NOMO-1 treated with DMSO at 0.1 percent for 48 hours (cell line): ENCODE data around the gene OR10G7.
"Not testable (repeated sequence)": the region's sequence is repeated elsewhere in the genome, so short reads cannot be mapped to it uniquely, and the experiment has no call there.

Source experiments
- DNase-seq: peaks from one replicate; lab custom pipeline; 2025; ENCODE audit not compliant: unreplicated experiment; lab: John Stamatoyannopoulos, UW

OR10G7 gene

DNA sequence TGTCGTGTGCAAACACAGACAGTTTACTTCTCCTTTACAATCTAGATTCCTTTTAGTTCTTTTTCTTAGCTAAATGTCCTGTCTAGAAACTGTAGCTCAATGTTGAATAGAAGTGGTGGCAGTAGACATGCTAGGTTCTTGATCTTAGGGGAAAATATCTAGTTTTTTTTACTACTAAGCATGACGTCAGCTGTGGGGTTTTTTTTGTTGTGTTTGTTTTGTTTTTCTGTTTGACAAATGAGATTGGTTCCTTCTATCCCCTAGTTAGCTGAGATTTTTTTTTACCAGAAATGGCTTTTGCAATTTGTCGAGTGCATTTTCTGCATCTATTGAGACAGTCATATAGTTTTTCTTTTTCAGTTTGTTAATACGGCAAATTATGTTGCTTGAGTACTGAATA, 2.3 kb upstream of the OR10G7 start:
- DNase-seq: no peak

DNA sequence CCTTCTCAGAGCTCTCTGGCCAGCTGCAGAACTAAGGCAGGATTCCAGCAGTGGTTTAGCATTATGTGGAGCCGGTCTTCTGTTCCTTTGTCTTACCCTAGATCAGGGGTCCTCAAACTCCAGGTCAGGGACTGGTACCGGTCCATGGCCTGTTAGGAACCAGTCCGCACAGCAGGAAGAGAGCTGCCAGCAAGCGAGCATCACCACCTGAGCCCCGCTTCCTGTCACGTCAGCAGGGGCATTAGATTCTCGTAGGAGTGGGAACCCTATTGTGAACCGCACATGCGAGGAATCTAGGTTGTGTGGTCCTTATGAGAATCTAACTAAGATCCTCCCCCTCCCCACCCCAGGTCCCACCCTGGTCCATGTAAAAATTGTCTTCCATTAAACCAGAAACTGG, 1.6 kb downstream of the OR10G7 start:
- DNase-seq: no peak

DNA sequence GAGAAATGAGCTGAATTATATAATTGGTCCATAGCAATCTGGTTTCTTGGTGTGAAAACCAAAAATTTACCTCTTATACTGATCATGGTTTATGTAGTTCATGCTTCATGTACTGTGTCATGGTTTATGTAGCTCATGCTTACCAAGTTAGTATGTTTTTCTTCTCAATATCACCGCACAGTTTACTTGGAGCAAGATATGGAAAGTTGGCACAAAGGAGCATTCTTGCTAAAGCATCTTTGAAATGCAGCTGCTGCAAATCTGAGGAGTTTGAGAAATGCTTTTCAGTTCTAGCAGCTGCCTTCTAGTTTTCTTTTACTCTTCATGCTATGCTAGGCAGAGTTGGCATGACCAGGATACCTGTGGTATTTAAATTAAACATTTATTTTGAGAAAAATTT, 4.5 kb downstream of the OR10G7 start:
- no peak for DNase-seq

DNA sequence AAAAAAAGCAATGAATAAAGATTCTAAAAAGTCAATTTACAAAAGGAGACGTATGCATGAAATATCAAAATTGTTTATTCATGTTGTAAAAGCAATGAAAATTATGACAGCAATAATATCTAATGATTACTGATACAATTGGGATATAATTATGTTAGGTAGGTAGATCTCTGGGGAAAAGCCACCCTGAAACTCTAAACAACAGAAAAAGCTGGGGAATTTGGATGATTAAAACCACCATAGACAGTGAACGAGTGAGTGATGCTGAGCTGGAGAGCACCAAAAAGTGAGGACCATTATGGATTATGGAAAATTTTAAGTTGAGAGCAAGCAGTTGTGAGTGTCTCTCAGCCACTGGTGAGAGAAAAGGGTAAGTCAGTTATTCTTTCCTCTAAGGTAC, 14.6 kb downstream of the OR10G7 start, which contains the start of gene OR10G8:
TSS of gene OR10G8 (plus strand) at position 301 of the 400 bp plus-strand sequence. CDS start 2,825 bp downstream, outside the sequence.
- DNase-seq: no peak

DNA sequence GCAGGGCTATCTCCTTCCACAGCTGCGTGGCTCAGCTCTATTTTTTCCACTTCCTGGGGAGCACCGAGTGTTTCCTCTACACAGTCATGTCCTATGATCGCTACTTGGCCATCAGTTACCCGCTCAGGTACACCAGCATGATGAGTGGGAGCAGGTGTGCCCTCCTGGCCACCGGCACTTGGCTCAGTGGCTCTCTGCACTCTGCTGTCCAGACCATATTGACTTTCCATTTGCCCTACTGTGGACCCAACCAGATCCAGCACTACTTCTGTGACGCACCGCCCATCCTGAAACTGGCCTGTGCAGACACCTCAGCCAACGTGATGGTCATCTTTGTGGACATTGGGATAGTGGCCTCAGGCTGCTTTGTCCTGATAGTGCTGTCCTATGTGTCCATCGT, 25.3 kb downstream of the OR10G7 start:
- not testable (repeated sequence) for DNase-seq

DNA sequence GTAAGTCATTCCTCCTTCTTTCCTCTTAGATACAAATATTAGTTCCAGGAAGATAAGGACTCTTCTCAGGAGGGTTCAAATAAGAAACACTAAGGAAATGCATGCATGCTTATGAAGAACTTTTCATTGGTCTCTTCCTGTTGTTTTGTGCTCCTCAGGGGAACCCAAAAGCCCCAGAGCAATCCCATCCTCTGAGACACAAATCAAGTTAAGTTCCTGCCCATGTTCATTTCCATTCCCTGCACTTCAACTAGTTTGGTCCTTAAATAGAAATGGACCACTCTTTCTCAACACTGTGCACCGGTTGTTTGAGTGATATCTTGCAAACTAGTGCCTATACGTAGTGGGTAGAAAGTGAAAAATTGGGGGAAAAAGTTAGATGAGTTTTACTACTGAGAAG, 28.4 kb downstream of the OR10G7 start, which contains the start of gene OR10G4:
TSS of gene OR10G4 (plus strand) at position 301 of the 400 bp plus-strand sequence. CDS start 2,578 bp downstream, outside the sequence.
- no peak for DNase-seq

DNA sequence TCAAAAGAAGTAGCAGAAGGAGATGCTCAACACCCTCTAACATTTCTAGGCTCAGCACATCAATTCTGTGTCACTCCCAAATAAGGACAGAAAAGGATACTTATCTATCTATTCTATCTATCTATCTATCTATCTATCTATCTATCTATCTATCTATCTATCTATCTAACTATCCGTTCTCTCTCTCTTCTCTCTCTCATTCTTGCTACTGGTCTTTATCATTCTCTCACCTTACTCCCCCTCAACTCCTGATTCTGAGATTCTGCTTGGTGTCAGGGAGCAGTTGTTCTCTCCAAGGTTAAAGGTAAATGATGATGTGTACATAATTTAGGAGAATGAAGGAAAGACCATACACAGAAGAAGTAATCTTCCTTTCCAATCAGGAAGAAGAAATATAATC, 46.0 kb downstream of the OR10G7 start, which contains the start of gene OR10G6:
TSS of gene OR10G6 (minus strand) at position 43 of the 400 bp plus-strand sequence. CDS start at position 43, 0 bp downstream.
- no peak for DNase-seq
